DMS53 treated with DMSO at 0.1 percent for 48 hours (cell line): ENCODE results near the gene GPR15.

Experiments
- DNase-seq: peaks from one replicate; lab custom pipeline; 2025; ENCODE audit not compliant: unreplicated experiment; lab: John Stamatoyannopoulos, UW

GPR15 gene

GRCh38 chr3:98529856-98530459 is 1.8 kb upstream of the GPR15 start:
- DNase-seq, result no peak

GRCh38 chr3:98530676-98531075 is 1.1 kb upstream of the GPR15 start:
- no peak for DNase-seq

DNA sequence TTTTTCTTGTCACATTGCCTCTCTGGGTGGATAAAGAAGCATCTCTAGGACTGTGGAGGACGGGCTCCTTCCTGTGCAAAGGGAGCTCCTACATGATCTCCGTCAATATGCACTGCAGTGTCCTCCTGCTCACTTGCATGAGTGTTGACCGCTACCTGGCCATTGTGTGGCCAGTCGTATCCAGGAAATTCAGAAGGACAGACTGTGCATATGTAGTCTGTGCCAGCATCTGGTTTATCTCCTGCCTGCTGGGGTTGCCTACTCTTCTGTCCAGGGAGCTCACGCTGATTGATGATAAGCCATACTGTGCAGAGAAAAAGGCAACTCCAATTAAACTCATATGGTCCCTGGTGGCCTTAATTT is 478 bp downstream of the GPR15 start:
- no peak for DNase-seq

DNA sequence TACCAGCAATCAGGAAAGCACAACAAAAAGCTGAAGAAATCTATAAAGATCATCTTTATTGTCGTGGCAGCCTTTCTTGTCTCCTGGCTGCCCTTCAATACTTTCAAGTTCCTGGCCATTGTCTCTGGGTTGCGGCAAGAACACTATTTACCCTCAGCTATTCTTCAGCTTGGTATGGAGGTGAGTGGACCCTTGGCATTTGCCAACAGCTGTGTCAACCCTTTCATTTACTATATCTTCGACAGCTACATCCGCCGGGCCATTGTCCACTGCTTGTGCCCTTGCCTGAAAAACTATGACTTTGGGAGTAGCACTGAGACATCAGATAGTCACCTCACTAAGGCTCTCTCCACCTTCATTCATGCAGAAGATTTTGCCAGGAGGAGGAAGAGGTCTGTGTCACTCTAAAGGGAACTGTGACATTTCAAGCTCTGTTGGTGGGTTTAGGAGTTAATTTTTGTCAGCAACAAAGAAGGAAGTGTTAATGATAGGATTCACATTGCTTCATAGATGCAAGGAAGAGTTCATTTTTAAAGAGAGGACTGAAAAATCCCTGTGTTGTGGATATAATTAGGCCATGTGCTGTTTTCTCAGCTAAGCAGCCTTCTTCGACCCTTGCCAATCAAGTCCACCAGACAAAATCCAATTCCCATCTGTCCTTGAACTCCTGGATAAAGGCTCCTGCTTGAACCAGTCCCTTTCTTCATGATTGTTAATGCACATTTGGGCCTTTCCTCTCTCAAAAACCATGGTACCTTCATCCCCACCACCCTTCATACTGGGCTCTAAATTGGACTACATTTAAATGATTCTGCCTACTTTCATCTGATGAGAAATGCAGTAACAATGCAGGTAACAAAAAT is 1.2 kb downstream of the GPR15 start:
- no peak for DNase-seq

DNA sequence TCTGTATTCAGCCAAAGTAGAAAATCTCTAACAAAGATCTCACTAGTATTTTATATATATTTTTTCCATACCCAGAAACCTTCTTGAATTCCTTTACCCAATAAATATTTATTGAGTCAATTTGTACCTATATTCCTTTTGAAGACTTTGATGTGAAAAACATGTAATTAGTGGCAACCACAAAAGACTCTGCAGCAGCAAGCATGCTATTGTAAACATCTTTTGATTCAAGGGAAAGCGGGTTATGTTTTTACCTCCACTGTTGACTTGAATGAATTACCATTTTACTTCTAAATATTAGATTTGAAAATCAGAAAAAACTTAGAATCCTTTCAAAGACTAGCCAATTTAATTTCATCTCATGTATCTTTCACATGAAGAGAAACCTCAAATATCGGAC is 2.4 kb downstream of the GPR15 start:
- no peak for DNase-seq

- no peak for DNase-seq
Measured at GRCh38 chr3:98534734-98535133, 3.0 kb downstream of the GPR15 start.

DNA sequence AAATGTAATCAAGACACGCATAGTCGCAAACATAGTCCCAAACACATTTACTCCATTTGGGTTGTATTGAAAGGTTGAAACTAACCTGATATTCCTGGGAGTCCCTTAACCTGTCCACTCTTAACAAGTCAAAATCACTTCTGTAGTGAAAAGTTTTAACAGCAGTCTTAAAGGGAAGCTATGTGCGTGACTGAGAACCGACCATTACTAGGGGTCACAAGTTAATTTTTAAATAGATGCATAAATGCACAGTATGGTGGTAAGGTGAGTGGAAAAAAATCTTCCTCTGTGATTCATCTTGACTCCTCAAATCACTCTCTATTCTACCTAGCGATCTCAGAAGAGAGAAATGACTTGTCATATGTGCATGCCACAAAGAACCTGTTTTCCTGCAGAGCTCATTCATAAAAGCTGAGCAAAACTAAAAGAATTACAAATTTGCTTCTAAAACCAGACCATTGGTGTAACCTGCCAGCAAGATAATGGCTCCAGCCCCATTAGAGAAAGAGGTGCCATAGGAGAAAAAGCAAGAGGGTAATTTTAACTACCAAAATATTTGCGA is 4.8 kb downstream of the GPR15 start:
- no peak for DNase-seq

DNA sequence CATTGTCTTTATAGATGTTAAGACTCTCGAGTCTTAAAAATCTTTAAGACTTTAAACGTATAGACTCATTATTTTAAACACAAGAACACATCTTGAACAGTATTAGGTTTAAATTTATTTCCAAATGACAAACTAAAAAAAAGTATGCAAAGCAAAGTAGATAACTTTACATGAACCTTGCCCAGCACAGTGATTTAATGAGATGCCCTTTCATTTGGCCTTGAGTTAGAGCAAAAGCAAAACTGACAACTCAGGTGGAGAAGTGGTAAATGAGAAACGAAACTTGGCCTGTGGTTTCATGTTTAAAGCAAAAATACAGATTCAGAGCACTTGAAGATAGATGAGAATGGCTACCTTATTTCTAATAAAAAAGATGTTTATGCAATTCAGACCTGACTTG is 8.6 kb downstream of the GPR15 start:
- DNase-seq, result no peak

DNA sequence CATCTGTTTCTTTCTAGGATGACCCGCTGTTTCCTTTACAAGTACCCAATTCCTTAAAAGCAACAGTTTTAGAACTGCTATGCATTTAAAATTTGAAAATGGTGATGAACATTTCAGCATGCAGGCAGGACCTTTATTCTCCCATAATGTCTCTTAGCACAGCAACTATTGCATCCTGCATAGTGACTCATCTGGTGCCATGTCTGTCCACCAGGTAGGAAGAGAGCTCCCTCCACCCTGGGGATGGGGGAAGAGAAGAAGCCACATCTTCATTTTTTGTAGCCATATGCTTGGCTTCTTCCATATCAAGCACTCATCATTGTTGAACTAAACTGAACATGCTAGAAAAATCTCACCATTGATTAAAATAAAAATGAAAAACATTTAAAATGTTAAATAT is 9.9 kb downstream of the GPR15 start:
- no peak for DNase-seq

- DNase-seq, result no peak
Measured at GRCh38 chr3:98542623-98543022, 10.8 kb downstream of the GPR15 start.

- DNase-seq, result no peak
Measured at GRCh38 chr3:98545940-98546339, 14.2 kb downstream of the GPR15 start.

- no peak for DNase-seq
Measured at GRCh38 chr3:98548544-98548943, 16.8 kb downstream of the GPR15 start.

GRCh38 chr3:98550833-98551232 is 19.1 kb downstream of the GPR15 start:
- DNase-seq, result no peak

GRCh38 chr3:98551236-98551635 is 19.5 kb downstream of the GPR15 start:
- no peak for DNase-seq

- DNase-seq, result no peak
Measured at GRCh38 chr3:98551754-98552153, 20.0 kb downstream of the GPR15 start.

- no peak for DNase-seq
Measured at GRCh38 chr3:98552232-98553020, 20.6 kb downstream of the GPR15 start.

- no peak for DNase-seq
Measured at GRCh38 chr3:98553021-98553563, 21.3 kb downstream of the GPR15 start.

GRCh38 chr3:98553753-98554152 is 22.0 kb downstream of the GPR15 start:
- no peak for DNase-seq

- no peak for DNase-seq
Measured at GRCh38 chr3:98554580-98554979, 22.8 kb downstream of the GPR15 start.

DNA sequence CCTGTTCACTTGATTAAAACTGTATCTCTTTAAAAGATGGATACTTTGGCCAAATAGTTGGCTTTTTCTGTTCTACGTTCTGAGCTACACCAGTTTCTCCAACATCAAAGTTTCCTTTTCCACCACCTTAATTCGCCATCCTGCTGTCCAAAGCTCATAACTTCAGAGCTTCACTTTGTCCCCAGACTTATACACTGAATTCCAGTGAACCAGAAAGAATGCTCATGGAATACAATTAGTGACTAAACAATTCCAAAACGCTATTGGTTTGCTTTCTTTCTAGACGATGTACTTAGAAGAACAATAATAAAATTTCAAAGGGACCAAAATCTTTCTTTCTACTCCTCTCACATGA is 23.2 kb downstream of the GPR15 start:
- no peak for DNase-seq
